Natural killer cell (primary cell): ENCODE data around the gene ZEB1. TPM values are rescaled to one million over a fixed set of nuclear protein-coding genes. Genes with fewer than 3 reads are reported as not detected.
A peak's percentile ranks its signal among the peaks of the same experiment; 100 is the strongest.

Source experiments
- ATAC-seq, 3 donors: fragments of 150-1000 bp in 2 of 3; fragments of 200-7000 bp in 1 of 3; cut with Tn5 transposase; 1 replicate in 1 of 3; 2 replicates in 2 of 3; pipeline ENCODE4 v1.10.0; 2021; ENCODE audit warnings: mild to moderate bottlenecking in 2 of 3, moderate library complexity in 2 of 3
- DNase-seq, 2 donors: peaks; one replicate each; pipeline versions ENCODE4 v3.0.0 to v3.0.0-alpha.2; 2013 to 2021; ENCODE audit warnings: mixed read lengths in 1 of 2
- H3K27ac ChIP-seq: one replicate; pipeline ENCODE4 v1.5.1; 2013; ENCODE audit warnings: mild to moderate bottlenecking, low read length
- H3K27me3 ChIP-seq: one replicate; pipeline ENCODE4 v1.6.1; 2013; ENCODE audit warnings: low read length; ENCODE audit not compliant: control insufficient read depth, insufficient read depth
- H3K36me3 ChIP-seq: one replicate; pipeline ENCODE4 v1.6.1; 2013; ENCODE audit warnings: low read length; ENCODE audit not compliant: control insufficient read depth, insufficient read depth
- H3K4me1 ChIP-seq: one replicate; pipeline ENCODE4 v1.6.1; 2013; ENCODE audit warnings: low read length; ENCODE audit not compliant: control insufficient read depth, insufficient read depth
- H3K4me3 ChIP-seq: one replicate; pipeline ENCODE4 v1.5.1; 2013; ENCODE audit warnings: low read length
- H3K9me3 ChIP-seq: one replicate; pipeline ENCODE4 v1.6.1; 2013; ENCODE audit warnings: low read length; ENCODE audit not compliant: control insufficient read depth, insufficient read depth
- H3K27ac Mint-ChIP-seq, 2 donors: one replicate each; pipeline ENCODE4 v1.8.0; 2022; ENCODE audit warnings: mild to moderate bottlenecking in 2 of 2, mixed read lengths in 2 of 2, moderate library complexity in 1 of 2
- H3K27me3 Mint-ChIP-seq, 2 donors: one replicate each; pipeline ENCODE4 v1.8.0; 2022; ENCODE audit warnings: low read depth in 2 of 2, mixed read lengths in 2 of 2
- H3K36me3 Mint-ChIP-seq: one replicate; pipeline ENCODE4 v1.8.0; 2022; ENCODE audit warnings: mixed read lengths
- H3K4me1 Mint-ChIP-seq, 2 donors: one replicate each; pipeline ENCODE4 v1.8.0; 2022; ENCODE audit warnings: mixed read lengths in 2 of 2
- H3K4me3 Mint-ChIP-seq: one replicate; pipeline ENCODE4 v1.8.0; 2022; ENCODE audit warnings: mild to moderate bottlenecking, moderate library complexity, mixed read lengths
- H3K9me3 Mint-ChIP-seq, 2 donors: one replicate each; pipeline ENCODE4 v1.8.0; 2022; ENCODE audit warnings: mixed read lengths in 2 of 2
- WGBS: methylation state at CpG from one replicate; pipeline ENCODE4 v1.1.7; 2013; ENCODE audit warnings: missing lambda C conversion rate; ENCODE audit not compliant: insufficient coverage; 5-methylcytosine and 5-hydroxymethylcytosine counted together
- intact Hi-C: fragments of 100-400 bp; cut with micrococcal nuclease; formaldehyde crosslinking; loops from one replicate; pipeline ENCODE4 v1.14.2; 2022
- total RNA-seq, 4 donors: library from RNA; stranded (reverse); fragments of 120-200 nt in 1 of 4; gene quantifications; one replicate each; pipeline versions ENCODE4 v1.2.3 to v1.2.4, GENCODE V29; 2013 to 2022
- TF ChIP-seq, protein P1 (sequence below): fragments of 200-600 bp; IDR thresholded peaks from one replicate; pipeline ENCODE4 v1.8.0; 2022; ENCODE audit warnings: antibody characterized with exemption

ZEB1 gene
- total RNA-seq: 10 to 100 TPM; 29.3 to 30.6 (median 29.7) TPM
- total RNA-seq (2013): 63.0 TPM

DNA sequence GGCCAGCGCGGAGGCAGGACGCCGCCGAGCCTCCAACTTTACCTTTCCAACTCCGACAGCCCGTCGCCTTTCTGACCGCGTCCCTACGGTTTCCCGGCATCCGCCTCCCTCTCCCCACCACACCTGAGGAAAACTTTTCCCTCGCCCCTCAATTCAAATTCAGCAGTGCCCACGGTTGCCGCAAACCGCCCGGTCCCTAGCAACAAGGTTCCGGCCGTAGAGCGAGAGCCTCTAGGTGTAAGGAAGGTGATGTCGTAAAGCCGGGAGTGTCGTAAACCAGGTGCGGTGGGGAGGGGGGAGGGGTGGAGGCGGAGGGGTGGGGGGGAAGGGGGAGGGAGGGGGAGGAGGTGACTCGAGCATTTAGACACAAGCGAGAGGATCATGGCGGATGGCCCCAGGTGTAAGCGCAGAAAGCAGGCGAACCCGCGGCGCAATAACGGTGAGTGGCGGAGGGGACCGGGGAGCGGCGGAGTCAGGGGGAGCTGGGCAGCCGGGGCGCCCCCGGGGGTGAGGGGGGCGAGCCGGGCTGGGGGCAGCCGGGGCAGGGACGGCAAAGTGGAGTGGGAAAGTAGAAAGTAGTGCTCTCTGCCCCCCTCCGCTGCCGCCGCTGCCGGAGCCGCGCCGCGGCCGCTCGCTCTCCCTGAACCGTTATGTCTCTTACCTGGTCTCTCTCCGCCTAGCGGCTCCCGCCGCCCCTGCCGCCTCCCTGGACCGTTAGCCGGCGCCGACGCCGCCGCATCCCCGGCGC, at the start of gene ZEB1:
Gene ZEB1, plus strand, starts transcription at position 363 of the 748 bp plus-strand sequence. Its CDS starts 19 bp downstream, at position 382.
- Mint-ChIP-seq H3K27me3 (peaks cover 0 to 8% of the 10 kb centered on the region in 2 donors), H3K27ac (peak within 1 kb of the TSS; percentile 64 to 94), H3K4me1 (peaks cover 27 to 44% of the 10 kb centered on the region in 2 donors), H3K4me3 (peak within 1 kb of the TSS; percentile 95), H3K9me3 (no peaks in the 10 kb centered on the region), H3K36me3 (no peaks in the 10 kb centered on the region)
- Histone ChIP-seq H3K36me3 (no peaks in the 10 kb centered on the region), H3K27me3 (no peaks in the 10 kb centered on the region), H3K4me1 (peaks cover 17% of the 10 kb centered on the region), H3K9me3 (no peaks in the 10 kb centered on the region), H3K4me3 (peak within 1 kb of the TSS; percentile 93), H3K27ac (peak within 1 kb of the TSS; percentile 96)
- ATAC-seq: peak; percentile 62 to 86 (median 74)
- DNase-seq: peak; percentile 77 to 97
- TF ChIP-seq, protein P1, sequence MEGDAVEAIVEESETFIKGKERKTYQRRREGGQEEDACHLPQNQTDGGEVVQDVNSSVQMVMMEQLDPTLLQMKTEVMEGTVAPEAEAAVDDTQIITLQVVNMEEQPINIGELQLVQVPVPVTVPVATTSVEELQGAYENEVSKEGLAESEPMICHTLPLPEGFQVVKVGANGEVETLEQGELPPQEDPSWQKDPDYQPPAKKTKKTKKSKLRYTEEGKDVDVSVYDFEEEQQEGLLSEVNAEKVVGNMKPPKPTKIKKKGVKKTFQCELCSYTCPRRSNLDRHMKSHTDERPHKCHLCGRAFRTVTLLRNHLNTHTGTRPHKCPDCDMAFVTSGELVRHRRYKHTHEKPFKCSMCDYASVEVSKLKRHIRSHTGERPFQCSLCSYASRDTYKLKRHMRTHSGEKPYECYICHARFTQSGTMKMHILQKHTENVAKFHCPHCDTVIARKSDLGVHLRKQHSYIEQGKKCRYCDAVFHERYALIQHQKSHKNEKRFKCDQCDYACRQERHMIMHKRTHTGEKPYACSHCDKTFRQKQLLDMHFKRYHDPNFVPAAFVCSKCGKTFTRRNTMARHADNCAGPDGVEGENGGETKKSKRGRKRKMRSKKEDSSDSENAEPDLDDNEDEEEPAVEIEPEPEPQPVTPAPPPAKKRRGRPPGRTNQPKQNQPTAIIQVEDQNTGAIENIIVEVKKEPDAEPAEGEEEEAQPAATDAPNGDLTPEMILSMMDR: peak; percentile 14
- under 1% methylated on average over 65 of the region's 71 CpGs for WGBS
- intact Hi-C loops: loop anchor here (5.0 to 10.0 kb wide), 3 partner anchors 184 to 736 kb away; partner anchors contain the start of genes KIF5B and ZNF438

DNA sequence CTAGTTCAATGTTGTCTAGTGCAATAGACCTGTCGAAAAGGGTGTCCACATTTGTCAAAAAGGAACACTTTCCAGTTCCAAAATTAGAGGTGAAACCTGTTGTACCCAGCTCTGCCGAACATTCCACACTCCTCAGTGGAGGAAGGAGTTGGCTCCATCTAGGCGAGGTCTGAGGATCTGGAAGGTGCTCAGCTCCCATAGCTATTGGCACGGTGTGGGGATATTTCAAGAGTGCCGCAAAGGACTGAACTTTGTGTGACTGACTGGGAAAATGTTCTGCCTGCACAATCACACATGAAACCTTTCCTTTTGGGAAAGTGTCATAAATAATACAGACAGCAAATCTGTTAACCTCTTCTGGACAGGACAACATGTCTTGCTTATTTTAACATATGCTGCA, 48.1 kb upstream of the ZEB1 start:
- H3K27me3 Mint-ChIP-seq: peaks cover 0 to 10% of the 10 kb centered on the region in 2 donors
- no peaks in the 10 kb centered on the region for H3K9me3 Mint-ChIP-seq
- Histone ChIP-seq H3K27ac (no peak overlapping the region), H3K4me3 (no peak overlapping the region), H3K4me1 (no peaks in the 10 kb centered on the region), H3K9me3 (no peaks in the 10 kb centered on the region), H3K36me3 (no peaks in the 10 kb centered on the region), H3K27me3 (no peaks in the 10 kb centered on the region)
- WGBS: 93% methylated on average over 5 of the region's 5 CpGs
- H3K4me3 Mint-ChIP-seq: no peak overlapping the region
- H3K4me1 Mint-ChIP-seq: no peaks in the 10 kb centered on the region
- H3K27ac Mint-ChIP-seq: no peak overlapping the region
- intact Hi-C loops: no loop called here
- DNase-seq (no peak), ATAC-seq (no peak)
- no peaks in the 10 kb centered on the region for H3K36me3 Mint-ChIP-seq
- TF ChIP-seq, protein P1: no peak

DNA sequence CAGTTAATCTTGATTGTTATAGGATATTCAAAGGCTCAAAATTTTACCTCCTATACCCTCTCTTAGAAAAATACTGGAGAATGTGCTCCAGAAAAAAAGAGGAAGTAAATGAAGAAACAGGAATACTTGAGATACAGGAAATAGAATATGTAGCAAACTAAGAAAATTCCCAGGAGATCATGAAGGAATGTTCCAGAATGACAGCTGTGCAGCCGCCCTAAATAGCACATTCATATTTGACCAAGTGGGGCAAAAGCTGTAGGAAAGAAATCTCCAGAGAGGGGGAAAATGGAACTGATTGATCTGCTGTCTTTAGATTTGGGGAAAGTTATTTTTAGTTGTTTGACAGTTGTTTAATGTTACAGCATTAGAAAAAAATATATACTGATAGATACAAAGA, 46.2 kb upstream of the ZEB1 start:
- peaks cover 3 to 15% of the 10 kb centered on the region in 2 donors for H3K27me3 Mint-ChIP-seq
- no peaks in the 10 kb centered on the region for H3K9me3 Mint-ChIP-seq

More for the DNA sequence above, 46.2 kb upstream of the ZEB1 start:
- H3K4me1 Mint-ChIP-seq: no peaks in the 10 kb centered on the region
- H3K27ac Mint-ChIP-seq: no peak overlapping the region
- TF ChIP-seq, protein P1: no peak
- H3K4me3 Mint-ChIP-seq: no peak overlapping the region
- no peaks in the 10 kb centered on the region for H3K4me1 ChIP-seq
- no peaks in the 10 kb centered on the region for H3K27me3 ChIP-seq
- no peak for DNase-seq
- WGBS: 95% methylated on average over 1 of the region's 1 CpG
- H3K36me3 ChIP-seq: no peaks in the 10 kb centered on the region
- no peaks in the 10 kb centered on the region for H3K9me3 ChIP-seq
- intact Hi-C loops: no loop called here
- H3K4me3 ChIP-seq: no peak overlapping the region
- H3K27ac ChIP-seq: no peak overlapping the region
- no peaks in the 10 kb centered on the region for H3K36me3 Mint-ChIP-seq
- ATAC-seq: no peak
